Chondrocyte (in vitro differentiated cells): ENCODE results near the gene FLNC. TPM values are rescaled to one million over a fixed set of nuclear protein-coding genes. Genes with fewer than 3 reads are reported as not detected.

ENCODE experiments used
- DNase-seq: peaks from one replicate; pipeline ENCODE4 v3.0.0; 2021; ENCODE audit warnings: mixed read lengths, low spot score
- H3K27ac Mint-ChIP-seq: one replicate; pipeline ENCODE4 v1.8.0; 2021; ENCODE audit warnings: mild to moderate bottlenecking, moderate library complexity, mixed read lengths; ENCODE audit not compliant: unreplicated experiment
- H3K27me3 Mint-ChIP-seq: 2 replicates; pipeline ENCODE4 v1.8.0; 2021; ENCODE audit warnings: low read depth, mixed read lengths
- H3K36me3 Mint-ChIP-seq: 2 replicates; pipeline ENCODE4 v1.8.0; 2021; ENCODE audit warnings: low read depth, mixed read lengths
- H3K4me1 Mint-ChIP-seq: 2 replicates; pipeline ENCODE4 v1.8.0; 2021; ENCODE audit warnings: low read depth, mild to moderate bottlenecking, mixed read lengths
- H3K4me3 Mint-ChIP-seq: one replicate; pipeline ENCODE4 v1.8.0; 2021; ENCODE audit warnings: mild to moderate bottlenecking, moderate library complexity, mixed read lengths; ENCODE audit not compliant: unreplicated experiment
- H3K9me3 Mint-ChIP-seq: 2 replicates; pipeline ENCODE4 v1.8.0; 2021; ENCODE audit warnings: low read depth, mixed read lengths
- total RNA-seq: library from RNA; stranded (reverse); gene quantifications from 3 replicates; pipeline ENCODE4 v1.2.1, GENCODE V29; 2021
- TF ChIP-seq, protein P1 (sequence below): fragments of 200-600 bp; sonication (generic); IDR thresholded peaks from 2 replicates; pipeline ENCODE4 v1.5.0; 2021; ENCODE audit warnings: antibody characterized with exemption, mild to moderate bottlenecking, moderate library complexity

The FLNC gene
- total RNA-seq, 1 donor from 2014 or later: 118 TPM

DNA sequence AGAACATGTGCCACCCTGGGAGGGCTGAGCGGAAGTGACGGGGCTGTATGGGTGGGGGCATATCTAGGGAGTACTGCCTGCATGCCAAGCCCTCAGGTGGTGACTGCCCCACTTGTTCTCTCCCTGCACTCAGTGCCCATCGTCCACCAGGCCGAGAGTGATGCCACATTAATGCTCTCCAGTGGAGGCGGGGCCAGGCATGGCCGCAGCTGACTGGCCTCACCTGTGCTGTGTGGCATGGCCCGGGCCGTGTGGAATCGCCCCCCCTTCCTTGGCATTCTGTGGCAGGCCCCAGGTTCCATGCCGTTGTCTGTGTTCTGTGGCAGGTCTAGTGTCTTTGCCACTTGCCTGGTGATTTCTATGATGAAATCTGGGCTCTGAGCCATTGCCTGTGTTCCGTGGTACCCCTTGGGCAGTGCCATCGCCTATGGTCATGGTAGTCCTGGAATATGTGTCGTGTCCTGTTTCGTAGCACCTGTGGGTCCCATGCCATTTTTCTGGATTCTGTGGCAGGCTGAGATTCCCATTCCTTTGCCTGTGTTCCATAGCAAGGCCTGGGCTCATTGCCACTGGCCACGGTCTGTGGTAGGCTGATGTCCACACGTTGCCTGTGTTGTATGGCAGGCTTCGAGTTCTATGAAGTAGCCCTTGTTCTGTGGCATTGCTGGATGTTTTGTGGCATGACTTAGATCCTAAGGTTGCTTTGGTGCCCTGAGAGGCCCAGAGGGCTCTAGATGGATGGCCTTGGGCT is 8.9 kb downstream of the FLNC start:
- Mint-ChIP-seq H3K4me1 (peaks cover 11% of the 10 kb centered on the region), H3K27me3 (no peaks in the 10 kb centered on the region), H3K36me3 (peaks cover 30% of the 10 kb centered on the region), H3K27ac (no peak overlapping the region), H3K4me3 (no peak overlapping the region), H3K9me3 (no peaks in the 10 kb centered on the region)
- TF ChIP-seq, protein P1, sequence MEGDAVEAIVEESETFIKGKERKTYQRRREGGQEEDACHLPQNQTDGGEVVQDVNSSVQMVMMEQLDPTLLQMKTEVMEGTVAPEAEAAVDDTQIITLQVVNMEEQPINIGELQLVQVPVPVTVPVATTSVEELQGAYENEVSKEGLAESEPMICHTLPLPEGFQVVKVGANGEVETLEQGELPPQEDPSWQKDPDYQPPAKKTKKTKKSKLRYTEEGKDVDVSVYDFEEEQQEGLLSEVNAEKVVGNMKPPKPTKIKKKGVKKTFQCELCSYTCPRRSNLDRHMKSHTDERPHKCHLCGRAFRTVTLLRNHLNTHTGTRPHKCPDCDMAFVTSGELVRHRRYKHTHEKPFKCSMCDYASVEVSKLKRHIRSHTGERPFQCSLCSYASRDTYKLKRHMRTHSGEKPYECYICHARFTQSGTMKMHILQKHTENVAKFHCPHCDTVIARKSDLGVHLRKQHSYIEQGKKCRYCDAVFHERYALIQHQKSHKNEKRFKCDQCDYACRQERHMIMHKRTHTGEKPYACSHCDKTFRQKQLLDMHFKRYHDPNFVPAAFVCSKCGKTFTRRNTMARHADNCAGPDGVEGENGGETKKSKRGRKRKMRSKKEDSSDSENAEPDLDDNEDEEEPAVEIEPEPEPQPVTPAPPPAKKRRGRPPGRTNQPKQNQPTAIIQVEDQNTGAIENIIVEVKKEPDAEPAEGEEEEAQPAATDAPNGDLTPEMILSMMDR: no peak
- no peak for DNase-seq

DNA sequence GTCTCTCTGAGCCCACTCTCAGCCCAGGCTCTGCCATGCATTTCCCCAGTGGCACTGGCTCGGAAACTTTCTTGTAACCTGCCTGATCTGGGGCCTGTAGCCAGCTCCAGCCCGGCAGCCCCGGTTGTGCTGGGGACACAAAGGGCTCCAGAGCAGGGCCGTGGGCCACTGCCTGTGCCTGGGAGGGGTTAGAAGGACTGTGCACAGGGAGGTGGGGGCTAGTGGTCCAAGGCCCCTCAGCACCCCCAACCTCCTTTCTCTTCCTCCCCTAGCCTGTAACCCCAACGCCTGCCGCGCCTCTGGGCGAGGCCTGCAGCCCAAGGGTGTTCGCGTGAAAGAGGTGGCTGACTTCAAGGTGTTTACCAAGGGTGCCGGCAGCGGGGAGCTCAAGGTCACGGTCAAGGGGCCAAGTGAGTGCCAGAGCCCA is 9.6 kb downstream of the FLNC start:
- peaks cover 33% of the 10 kb centered on the region for H3K36me3 Mint-ChIP-seq
- H3K27ac Mint-ChIP-seq: no peak overlapping the region
- H3K4me3 Mint-ChIP-seq: no peak overlapping the region
- no peaks in the 10 kb centered on the region for H3K9me3 Mint-ChIP-seq
- peaks cover 5% of the 10 kb centered on the region for H3K4me1 Mint-ChIP-seq
- DNase-seq: peak; percentile 85
- no peaks in the 10 kb centered on the region for H3K27me3 Mint-ChIP-seq
- TF ChIP-seq, protein P1: no peak

DNA sequence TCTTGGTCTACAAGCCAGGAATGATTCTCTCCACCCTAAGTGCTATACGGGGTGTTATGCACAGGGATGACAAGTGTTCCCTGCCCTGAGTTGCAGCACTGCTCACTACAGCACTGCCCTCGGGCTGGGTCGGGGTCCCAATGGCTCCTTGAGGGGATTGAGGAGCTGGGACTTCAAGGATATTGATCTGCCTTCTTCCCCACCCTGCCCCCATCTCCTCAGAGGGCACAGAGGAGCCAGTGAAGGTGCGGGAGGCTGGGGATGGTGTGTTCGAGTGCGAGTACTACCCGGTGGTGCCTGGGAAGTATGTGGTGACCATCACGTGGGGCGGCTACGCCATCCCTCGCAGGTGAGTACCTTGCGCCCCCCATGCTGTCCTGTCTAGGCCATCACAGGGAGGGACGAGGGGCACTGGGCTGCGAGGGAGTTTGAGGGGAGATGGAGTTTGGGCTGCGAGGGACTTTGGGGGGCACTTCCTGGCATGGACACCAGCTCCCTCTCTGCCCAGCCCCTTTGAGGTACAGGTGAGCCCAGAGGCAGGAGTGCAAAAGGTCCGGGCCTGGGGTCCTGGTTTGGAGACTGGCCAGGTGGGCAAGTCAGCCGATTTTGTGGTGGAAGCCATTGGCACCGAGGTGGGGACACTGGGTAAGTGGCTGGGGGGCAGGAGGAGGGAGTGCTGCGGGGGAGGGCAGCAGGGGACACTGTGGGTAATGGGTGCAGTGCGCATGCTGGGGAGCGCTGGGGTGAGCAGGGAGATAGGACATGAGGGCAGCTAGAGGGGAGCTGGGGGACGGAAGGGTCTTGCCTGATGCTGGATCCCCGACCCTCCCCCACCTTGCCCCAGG is 10.3 kb downstream of the FLNC start:
- H3K9me3 Mint-ChIP-seq: no peaks in the 10 kb centered on the region
- TF ChIP-seq, protein P1: no peak
- peaks cover 41% of the 10 kb centered on the region for H3K36me3 Mint-ChIP-seq
- no peak for DNase-seq
- H3K4me3 Mint-ChIP-seq: no peak overlapping the region
- no peak overlapping the region for H3K27ac Mint-ChIP-seq
- H3K27me3 Mint-ChIP-seq: no peaks in the 10 kb centered on the region
- peaks cover 3% of the 10 kb centered on the region for H3K4me1 Mint-ChIP-seq

DNA sequence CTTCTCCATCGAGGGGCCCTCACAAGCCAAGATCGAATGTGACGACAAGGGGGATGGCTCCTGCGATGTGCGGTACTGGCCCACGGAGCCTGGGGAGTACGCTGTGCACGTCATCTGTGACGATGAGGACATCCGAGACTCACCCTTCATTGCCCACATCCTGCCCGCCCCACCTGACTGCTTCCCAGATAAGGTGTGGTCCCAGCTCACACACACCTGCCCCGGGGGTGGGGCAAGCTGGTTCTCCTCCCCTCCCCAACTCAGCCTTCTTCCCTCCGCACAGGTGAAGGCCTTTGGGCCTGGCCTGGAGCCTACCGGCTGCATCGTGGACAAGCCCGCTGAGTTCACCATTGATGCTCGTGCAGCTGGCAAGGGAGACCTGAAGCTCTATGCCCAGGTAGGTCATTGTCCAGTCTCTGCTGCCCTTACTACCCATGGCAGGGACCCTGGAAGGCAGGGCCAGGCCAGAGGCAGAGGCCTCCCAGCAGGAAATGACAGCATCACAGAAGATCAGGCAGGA is 11.0 kb downstream of the FLNC start:
- H3K9me3 Mint-ChIP-seq: no peaks in the 10 kb centered on the region
- peaks cover 41% of the 10 kb centered on the region for H3K36me3 Mint-ChIP-seq
- no peak overlapping the region for H3K4me3 Mint-ChIP-seq
- H3K4me1 Mint-ChIP-seq: no peaks in the 10 kb centered on the region
- TF ChIP-seq, protein P1: no peak
- no peaks in the 10 kb centered on the region for H3K27me3 Mint-ChIP-seq
- H3K27ac Mint-ChIP-seq: no peak overlapping the region
- peak; percentile 90 for DNase-seq
